Limb (tissue), 2 donors: ENCODE measurements around the gene GNAQ.

Experiments used
- DNase-seq, 2 donors: peaks; one replicate each; pipeline ENCODE4 v3.0.0-alpha.2; 2016; ENCODE audit errors: extremely low spot score in 2 of 2

GNAQ gene

GRCh38 chr9:78003730-78004129 lies 27.9 kb downstream of the GNAQ start:
- DNase-seq, result no peak

GRCh38 chr9:78001946-78002731 lies 29.5 kb downstream of the GNAQ start:
- no peak for DNase-seq

- DNase-seq, result no peak
Observed at GRCh38 chr9:78000221-78000620, 31.4 kb downstream of the GNAQ start.

- no peak for DNase-seq
Observed at GRCh38 chr9:77999231-77999631, 32.4 kb downstream of the GNAQ start.

- DNase-seq, result no peak
Observed at GRCh38 chr9:77997611-77998284, 33.9 kb downstream of the GNAQ start.

- DNase-seq, result no peak
Observed at GRCh38 chr9:77996696-77997095, 34.9 kb downstream of the GNAQ start.

GRCh38 chr9:77991191-77991590 lies 40.4 kb downstream of the GNAQ start:
- no peak for DNase-seq

GRCh38 chr9:77989909-77990308 lies 41.7 kb downstream of the GNAQ start:
- DNase-seq, result no peak

GRCh38 chr9:77989458-77989857 lies 42.2 kb downstream of the GNAQ start:
- no peak for DNase-seq

GRCh38 chr9:77988630-77989029 lies 43.0 kb downstream of the GNAQ start:
- DNase-seq, result no peak

GRCh38 chr9:77987880-77988525 lies 43.6 kb downstream of the GNAQ start:
- DNase-seq, result no peak

GRCh38 chr9:77987081-77987656 lies 44.4 kb downstream of the GNAQ start:
- DNase-seq, result no peak

- no peak for DNase-seq
Observed at GRCh38 chr9:77985996-77986395, 45.6 kb downstream of the GNAQ start.

- DNase-seq, result no peak
Observed at GRCh38 chr9:77983320-77983662, 48.3 kb downstream of the GNAQ start.

GRCh38 chr9:77982581-77983319 lies 48.9 kb downstream of the GNAQ start:
- no peak for DNase-seq

- no peak for DNase-seq
Observed at GRCh38 chr9:77981907-77982306, 49.7 kb downstream of the GNAQ start.

- DNase-seq, result no peak
Observed at GRCh38 chr9:77981332-77981731, 50.3 kb downstream of the GNAQ start.

GRCh38 chr9:77980622-77981021 lies 51.0 kb downstream of the GNAQ start:
- DNase-seq, result no peak

- DNase-seq, result no peak
Observed at GRCh38 chr9:77978086-77978781, 53.4 kb downstream of the GNAQ start.

- DNase-seq, result no peak
Observed at GRCh38 chr9:77977210-77977611, 54.4 kb downstream of the GNAQ start.

GRCh38 chr9:77975806-77976205 lies 55.8 kb downstream of the GNAQ start:
- DNase-seq, result no peak
